HG03025 (cell line): ENCODE results near the gene PEAK1.

ENCODE experiments used
- ATAC-seq: cut with Tn5 transposase; IDR thresholded peaks from one replicate; pipeline ENCODE4 v1.9.1; 2021; ENCODE audit warnings: mild to moderate bottlenecking, moderate library complexity; ENCODE audit not compliant: unreplicated experiment, low FRiP score

Gene PEAK1

DNA sequence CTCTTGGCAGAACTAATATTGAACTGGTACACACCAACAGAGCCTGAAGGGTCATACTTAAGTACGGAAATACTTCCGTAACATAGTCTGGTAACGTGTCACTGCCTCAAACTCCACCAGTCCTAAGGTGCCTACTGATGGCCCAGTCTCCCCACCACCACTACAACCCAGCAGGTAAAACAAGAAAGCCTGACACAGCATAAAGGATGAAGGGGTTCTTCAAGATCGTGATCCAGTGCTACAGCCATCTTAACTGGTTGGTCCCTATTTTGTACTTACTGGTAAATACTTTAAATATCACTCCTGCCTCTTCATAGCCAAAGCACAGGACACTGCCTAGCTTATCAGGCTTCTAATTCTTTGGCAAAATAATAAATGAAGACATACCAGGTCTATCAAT is 46.5 kb downstream of the PEAK1 start:
- no peak for ATAC-seq

DNA sequence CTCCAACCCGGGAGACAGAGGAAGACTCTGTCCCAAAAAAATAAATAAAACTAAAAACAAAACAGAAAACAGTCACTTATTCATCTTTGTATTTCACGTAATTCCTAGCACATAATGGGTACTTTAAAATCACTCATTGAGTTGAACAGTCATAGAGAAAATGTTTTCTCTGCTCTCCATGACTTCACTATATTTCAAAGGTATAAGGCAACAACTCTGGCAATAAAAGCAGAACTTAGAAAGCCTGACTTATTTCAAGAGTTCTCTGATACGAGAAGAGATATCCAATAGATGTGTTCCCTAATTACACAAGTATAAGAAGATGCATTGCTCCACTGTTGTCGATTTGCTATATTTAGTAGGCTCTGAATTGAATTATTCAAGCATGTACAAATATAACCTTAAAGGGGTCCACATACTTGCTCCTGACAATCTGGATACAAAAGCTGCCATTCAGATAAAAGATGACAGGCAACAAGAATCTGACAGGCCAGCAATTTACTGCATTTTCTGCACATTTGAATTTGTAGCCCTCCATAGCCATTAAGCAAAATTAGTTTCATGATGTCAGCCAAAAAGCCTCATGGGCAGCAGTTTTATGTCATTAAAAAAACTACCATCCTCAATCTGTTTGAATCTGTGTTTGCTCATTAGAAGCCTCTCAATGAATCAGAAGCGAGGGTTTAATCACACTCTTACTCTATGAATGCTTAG is 47.9 kb downstream of the PEAK1 start:
- ATAC-seq = no peak

DNA sequence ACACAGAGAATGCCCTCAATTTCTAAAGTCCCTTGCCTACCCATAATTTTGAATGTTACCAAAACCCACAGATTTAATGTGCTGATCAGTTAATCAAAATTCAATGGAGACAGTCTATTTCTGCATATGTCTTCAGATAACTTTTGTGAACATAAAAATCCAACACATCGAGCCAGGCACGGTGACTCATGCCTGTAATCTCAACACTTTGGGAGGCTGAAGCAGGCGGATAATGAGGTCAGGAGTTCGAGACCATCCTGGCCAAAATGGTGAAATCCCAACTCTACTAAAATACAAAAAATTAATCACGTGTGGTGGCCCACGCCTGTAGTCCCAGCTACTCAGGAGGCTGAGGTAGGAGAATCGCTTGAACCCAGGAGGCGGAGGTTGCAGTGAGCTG is 49.3 kb downstream of the PEAK1 start:
- ATAC-seq = no peak

DNA sequence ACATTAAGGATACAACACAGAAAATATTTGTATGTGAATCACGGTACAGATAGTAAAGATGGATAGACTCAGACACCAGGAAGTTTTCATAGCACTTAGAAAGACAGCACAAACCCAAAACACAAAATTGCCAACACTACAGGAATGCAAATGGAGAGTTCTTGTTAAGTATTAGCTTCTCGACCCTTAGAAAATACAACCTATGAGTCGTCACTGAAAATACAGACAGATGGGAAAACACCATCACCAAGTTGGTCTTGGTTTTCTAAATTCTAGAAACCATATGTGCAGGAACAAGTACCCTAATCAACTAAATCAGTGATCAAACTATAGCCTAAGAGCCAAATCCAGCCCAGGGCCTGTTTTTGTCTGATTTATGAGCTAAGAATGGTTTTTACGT is 50.7 kb downstream of the PEAK1 start:
- ATAC-seq = no peak

DNA sequence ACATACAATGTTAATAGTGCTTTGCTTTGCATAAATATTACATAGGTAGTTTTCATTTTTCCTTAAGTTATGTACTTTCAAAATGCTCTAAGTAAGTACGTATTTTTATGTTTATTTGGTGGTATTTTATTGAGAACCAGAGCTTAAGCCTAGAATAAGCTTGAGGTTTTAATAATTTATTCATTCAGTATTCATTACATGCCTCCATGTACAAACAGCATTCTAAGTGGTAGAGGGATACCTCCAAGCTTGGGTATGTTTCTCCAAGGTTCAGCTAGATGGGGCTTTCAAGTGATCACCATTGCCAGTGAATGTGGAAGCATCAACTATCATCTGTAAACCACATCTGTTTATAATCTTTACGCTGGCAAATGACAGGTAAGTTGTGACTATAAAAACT is 52.3 kb downstream of the PEAK1 start:
- no peak for ATAC-seq

DNA sequence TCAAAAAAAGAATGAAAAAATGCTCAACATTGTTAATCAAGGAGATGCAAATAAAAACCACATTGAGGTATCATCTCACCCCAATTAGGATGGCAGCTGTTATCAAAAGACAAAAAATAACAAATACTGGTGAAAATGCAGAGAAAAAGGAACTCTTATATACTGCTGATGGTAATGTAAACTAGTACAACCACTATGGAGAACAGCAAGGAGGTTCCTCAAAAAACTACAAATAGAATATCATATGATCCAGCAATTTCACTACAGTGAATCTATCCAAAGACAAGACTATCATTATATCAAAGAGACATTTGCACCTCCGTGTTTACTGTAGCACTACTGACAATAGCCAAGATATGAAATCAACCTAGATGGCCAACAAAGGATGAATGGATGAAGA is 58.4 kb downstream of the PEAK1 start:
- no peak for ATAC-seq

DNA sequence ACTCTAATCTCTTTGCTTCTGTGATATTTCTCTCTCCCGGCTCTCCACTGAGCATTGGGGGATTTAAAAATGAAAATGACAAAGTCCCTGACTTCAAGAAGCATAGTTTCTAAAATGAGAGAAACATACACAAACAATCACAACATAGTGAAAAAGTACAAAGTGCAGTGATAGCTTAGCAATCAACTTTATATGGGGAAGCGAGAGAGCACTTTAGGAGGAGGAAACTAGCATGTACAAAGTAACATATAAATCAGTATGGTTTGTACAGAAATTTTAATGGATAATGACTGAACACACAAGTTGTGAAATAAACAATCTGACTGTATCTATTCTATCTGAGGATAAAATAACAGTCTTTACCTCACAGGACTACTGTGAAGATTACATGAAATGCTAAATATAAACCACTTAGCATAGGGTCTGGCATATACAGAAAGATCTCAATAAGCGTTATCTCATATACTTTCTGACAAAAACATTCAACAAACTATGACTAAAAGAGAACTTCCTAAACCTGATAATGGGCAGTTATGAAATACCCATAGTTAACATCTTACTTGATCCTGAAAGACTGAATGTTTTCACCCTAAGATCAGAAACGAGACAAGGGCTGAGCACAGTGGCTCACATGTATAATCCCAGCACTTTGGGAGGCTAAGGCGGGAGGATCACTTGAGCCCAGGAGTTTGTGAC is 61.2 kb downstream of the PEAK1 start:
- ATAC-seq = no peak

DNA sequence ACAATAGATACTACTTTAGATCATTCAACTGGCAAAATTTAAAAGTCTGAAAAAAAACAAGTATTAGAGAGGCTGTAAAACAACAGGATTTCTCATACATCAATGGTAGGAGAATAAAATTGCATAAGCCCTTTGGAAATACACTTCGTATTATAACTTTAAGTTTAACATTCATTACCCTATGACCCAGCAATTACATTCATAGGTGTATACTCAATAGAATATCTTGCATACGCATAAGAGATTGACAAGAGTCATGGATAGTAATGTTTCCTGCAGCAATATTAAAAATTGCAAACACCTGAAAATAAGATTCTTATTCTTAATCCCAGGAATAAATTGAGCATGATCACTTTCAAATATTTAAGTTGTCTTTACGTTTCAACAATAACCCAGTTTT is 63.6 kb downstream of the PEAK1 start:
- ATAC-seq = no peak

DNA sequence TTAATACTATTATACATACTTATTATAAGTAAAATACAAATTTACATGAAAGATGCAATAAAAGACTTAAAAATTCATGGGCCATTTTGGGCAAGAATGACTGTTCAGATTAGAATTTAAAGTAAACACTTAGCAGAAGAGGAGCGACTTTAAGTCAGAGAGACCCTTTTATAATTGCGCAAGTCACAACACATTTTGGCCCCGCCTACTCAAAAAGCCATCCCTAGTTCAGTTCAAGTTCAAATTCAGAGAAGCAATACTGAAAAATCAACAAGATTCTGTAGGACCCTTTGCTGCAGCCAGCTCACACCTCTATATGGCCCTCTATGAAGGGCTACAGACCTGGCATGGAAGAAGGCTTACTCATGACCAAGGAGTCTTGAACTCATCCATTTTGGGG is 64.6 kb downstream of the PEAK1 start:
- ATAC-seq = no peak

DNA sequence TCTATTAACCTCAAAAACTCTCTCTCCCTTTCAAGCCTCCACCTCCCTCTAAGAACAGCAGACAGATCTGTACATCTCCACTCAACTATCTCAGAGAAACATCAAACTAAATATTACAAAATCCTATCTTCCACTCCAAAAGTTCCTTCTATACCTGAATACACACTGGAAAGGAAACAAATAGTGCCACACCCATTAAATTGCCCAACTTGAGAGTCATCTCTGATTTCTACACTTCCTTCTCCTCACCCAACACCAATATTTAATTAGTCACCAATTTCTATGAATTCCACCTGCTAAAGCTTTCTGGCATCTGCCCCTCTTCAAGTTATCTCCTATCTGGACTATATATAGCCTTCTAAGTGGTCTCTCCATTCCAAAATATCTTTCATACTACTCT is 65.8 kb downstream of the PEAK1 start:
- no peak for ATAC-seq

DNA sequence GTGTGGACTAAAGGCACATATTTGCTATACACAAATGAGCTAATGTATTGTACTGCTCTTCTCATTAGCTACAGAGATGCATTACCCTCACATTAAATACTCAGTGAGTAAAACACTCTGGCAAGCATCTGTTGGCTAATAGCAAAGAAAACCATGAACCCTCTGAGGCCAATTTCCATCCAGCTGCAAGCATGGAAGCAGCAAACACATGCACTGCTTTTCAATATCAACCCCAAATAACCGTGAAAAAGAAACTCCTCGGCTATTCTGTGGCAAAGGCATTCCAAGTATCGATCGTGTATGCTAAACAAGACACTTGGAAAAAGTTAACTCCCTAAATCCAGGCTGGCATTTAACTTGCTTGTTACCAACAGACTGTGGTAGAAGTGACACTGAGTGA is 67.0 kb downstream of the PEAK1 start:
- ATAC-seq = no peak

DNA sequence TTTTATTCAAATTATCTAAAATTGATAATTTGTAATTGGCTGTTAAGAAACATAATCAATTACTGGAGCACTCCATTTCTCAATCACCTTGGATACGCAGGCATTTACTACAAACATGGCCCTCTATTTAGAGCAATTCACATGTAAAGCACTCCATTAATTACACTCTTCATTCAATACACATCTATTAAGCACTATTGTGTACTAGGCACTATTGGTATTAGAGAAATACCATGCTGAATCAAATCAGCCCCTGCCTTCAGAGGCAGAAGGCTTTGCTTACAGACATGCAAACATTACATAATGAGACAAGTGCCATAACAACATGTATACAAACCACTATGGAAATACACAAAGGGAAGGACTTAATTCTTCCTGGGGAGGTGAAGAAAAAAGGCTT is 69.1 kb downstream of the PEAK1 start:
- ATAC-seq = no peak

DNA sequence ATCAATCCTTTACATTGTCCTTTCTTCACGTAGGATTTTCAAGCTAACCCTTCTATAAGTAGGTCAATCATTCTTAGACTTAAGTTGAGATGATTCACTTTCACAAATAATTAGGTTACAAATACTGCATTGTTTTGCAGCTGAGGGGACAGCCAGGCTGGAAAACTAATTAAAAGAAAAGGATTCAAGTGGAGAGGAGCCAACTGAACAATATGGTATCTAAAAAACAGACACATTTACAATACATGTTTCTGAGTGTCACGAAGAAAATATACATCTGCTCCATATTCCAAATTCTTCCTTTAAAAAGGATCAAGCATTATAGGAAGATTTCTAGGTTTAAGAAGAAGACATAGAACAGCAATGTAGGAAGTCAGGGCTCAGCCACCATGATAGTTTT is 70.2 kb downstream of the PEAK1 start:
- no peak for ATAC-seq

DNA sequence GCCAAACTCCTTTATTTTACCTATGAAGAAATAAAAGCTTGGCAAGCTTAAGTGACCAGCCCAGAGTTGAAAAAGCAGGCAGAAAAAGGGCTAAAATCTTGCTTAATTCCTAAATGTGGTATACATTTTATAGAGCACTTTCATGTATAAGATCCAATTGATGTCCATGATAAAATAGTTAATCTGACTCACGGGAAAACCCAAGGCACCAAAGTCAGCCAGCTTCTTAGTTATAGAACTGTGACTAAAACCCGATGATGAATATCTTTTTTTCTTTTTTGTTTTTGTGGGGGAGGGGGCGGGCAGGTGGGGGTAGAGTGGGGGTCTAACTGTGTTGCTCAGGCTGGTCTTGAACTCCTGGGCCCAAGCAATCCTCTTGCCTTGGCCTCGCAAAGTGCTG is 71.4 kb downstream of the PEAK1 start:
- ATAC-seq = no peak

DNA sequence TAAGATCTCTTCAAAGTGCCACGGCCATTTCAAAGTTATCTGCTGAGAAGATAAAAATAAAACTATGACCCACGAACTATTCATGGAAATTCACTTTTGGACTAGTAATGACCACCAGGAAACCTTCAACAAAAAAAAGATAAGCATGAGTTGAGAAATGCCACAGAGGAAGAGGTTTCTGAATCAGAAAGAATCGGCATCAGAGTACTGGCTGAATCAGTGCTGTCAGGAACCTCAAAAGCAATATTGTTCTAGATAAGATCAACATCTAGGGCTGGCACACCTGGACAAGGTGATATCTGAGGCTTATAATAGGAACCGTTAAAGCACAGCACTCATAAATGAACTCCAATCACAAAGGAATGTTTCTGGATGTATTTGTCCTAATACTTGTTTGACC is 72.7 kb downstream of the PEAK1 start:
- no peak for ATAC-seq

DNA sequence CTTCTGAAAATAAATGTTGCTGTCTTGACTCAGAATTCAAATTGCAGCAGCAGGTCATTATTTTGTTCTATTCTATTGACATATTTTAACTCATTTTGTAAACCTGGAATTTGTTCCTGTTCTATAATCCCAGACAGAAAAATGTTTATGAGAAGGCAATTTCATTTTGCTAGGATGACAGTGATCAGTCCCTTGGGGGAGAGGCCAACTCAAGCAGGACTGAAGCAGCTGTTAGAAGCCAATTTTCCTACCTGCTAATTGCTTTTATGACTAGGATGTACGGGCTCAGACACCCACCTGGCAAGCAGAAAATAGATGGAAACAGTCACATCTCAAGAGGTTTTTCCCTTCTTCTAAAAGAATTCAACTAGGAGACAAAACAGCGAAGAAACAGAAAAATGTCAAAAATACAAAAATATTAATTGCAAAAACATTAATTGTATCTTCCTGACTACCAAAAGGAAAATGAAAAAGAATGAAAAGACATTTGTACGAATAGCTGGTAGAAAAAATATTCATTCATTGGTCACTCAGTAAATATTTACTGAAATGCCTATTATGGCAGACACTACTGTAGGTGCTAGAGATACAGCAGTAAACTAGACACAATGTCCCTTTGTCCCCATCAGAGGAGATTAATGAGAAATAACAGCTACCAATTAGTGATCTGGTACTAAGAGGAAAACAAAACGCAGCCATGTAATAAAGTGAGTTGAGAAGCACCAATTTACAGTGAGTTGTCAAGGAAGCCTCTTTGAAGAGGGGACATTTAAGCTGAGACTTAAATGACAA is 73.5 kb downstream of the PEAK1 start:
- ATAC-seq = no peak

DNA sequence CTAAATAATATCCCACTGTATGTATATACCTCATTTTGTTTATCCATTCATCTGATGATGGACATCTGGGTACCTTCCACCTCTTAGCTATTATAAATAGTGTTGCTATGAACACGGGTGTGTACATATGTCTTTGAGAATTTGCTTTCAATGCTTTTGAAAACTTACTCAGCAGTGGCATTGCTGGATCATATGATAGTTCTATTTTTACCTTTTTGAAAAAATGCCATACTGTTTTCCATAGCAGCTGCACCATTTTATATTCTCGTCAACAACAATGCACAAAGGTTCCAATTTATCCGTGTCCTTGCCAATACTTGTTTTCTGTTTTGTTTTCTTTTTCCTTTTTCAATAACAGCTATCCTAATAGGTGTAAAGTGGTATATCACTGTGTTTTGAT is 77.1 kb downstream of the PEAK1 start:
- no peak for ATAC-seq

DNA sequence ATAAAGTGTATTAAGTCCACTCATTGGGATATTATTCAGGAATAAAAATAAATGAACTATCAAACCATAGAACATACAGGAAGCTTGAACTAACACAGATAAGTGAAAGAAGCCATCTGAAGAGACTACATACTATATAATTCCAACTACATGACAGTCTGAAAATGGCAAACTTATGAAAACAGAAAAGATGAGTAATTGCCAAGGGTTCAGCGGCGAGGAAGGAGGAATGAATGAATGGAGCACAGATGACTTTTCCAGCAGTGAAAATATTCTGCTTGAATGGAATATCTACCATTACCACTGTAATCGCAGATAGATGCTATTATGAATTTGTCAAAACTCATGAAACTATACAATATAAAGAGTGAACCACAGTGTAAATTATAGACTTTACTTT is 79.7 kb downstream of the PEAK1 start:
- no peak for ATAC-seq

DNA sequence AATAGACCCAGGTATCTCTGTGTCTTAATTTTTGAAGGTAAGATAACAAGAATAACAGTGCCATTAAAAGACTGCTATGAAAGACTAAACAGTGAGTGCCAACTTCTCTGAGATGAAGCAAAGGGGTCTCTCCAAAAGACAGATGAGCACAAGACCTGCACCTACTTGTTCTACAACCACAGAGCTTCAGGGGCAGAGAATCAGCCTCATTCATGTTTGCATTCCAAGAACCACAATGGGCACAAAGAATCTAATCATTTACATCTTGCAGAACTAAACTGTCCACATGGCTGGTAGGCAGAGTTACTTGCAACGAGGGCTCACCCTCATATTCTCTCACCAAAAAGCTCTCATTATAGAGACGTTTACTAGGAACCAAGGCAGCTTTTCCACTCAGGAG is 83.9 kb downstream of the PEAK1 start:
- no peak for ATAC-seq

DNA sequence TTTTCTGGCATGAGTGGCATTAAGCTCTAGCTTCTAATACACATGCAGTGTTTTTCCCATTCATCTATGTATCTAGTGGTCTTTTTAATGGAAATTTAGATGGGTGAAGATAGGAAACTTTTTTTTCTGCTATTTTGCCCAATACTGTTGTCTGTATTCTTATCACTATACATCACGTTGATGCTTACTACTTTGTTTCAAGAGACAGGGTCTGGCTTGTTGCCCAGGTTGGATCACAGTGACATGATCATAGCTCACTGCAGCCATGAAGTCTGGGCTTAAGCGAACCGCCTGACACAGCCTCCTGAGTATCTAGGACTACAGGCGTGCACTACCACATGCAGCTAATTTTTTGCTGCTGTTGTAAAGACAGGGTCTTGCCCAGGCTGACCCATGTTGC is 84.6 kb downstream of the PEAK1 start:
- ATAC-seq = no peak

DNA sequence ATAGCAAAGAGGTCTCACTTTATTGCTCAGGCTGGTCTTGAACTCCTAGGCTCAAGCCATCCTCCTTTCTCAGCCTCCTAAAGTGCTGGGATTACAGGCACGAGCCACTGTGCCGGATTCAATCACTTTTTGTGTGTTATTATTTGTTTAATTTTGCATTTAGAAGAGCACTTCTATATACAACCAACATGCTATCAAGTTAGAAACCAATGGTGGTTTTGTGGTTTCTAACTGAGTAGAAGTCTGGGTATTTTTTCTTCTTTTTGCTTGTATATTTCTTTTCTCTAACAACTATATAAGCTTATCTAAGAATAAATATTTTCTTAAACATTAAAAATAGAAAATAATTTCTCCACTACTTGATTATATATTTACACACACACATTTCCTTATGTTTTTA is 86.7 kb downstream of the PEAK1 start:
- no peak for ATAC-seq

DNA sequence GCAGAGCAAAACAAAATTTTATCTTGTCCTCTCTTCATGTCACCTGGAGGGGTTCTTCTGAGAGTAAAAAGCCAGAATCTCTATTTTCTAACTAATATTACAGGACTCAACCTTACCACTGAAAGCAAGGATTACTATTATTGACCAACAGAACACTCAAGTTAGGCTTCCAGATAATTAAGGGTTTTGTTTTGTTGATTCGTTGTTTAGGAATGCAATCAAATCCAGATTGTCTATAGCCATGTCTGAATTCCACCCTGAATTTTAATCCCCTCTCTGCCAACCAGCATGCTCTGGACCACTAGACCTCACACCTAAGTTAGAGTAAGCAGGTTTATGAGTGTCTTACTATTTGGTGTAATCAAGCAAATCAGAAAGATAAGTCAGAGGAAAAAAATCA is 90.7 kb downstream of the PEAK1 start:
- no peak for ATAC-seq
